ENCODE measurements around the gene FMO3.

DNA sequence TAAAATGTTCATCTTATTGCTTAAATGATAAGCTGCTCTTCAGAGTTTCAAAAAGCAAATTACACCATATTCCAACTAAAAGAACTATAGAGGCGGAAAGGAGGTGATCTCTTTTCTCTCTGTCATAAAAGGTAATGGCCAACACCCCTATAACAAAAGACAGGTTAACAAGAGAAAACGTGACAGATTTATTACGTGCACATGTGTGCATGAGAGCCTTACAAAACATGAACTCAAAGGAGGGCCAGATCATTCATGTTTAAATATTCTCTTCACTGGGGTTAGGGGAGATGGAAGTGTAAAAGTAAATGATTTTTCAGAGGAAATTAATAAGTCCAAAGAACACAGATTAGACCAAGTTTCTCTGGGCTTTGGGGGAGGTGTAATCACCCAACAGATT, 67.8 kb downstream of the FMO3 start:
- TF ChIP-seq, protein P1, sequence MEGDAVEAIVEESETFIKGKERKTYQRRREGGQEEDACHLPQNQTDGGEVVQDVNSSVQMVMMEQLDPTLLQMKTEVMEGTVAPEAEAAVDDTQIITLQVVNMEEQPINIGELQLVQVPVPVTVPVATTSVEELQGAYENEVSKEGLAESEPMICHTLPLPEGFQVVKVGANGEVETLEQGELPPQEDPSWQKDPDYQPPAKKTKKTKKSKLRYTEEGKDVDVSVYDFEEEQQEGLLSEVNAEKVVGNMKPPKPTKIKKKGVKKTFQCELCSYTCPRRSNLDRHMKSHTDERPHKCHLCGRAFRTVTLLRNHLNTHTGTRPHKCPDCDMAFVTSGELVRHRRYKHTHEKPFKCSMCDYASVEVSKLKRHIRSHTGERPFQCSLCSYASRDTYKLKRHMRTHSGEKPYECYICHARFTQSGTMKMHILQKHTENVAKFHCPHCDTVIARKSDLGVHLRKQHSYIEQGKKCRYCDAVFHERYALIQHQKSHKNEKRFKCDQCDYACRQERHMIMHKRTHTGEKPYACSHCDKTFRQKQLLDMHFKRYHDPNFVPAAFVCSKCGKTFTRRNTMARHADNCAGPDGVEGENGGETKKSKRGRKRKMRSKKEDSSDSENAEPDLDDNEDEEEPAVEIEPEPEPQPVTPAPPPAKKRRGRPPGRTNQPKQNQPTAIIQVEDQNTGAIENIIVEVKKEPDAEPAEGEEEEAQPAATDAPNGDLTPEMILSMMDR (conservative IDR thresholded peaks at IDR 0.05; ENCODE audit: low read depth, low read length), result no peak
- no peak for TF ChIP-seq EZH2 (IDR thresholded peaks at IDR 0.05; ENCODE audit: borderline replicate concordance, low read depth, low read length, poor library complexity, severe bottlenecking)

Data from A673 (cell line).